ENCODE measurements around the gene COL27A1.

Gene COL27A1

GRCh38 chr9:114248299-114248707 lies 93.0 kb downstream of the COL27A1 start:
- DNase-seq (ENCODE audit: low read depth, low spot score) = no peak
- TF ChIP-seq YY1 (IDR thresholded peaks at IDR 0.05; ENCODE audit: insufficient read depth, insufficient read length) (no peak), ZNF274 (IDR thresholded peaks at IDR 0.05; ENCODE audit: low read depth, low read length) (no peak), SUZ12 (IDR thresholded peaks at IDR 0.05; ENCODE audit: extremely low read depth, insufficient read depth, insufficient read length) (no peak)
- H3K4me3 ChIP-seq (ENCODE audit: insufficient read length, low read depth) = no peak overlapping the region
- H3K27me3 ChIP-seq (ENCODE audit: insufficient read depth, insufficient read length) = no peaks in the 10 kb centered on the region
- no peak overlapping the region for H3K9ac ChIP-seq (ENCODE audit: insufficient read length, low read depth)
- peaks cover 4% of the 10 kb centered on the region for H3K4me1 ChIP-seq (ENCODE audit: insufficient read depth, insufficient read length)
- H3K9me3 ChIP-seq (ENCODE audit: insufficient read depth, low read length) = no peaks in the 10 kb centered on the region
- H3K36me3 ChIP-seq (ENCODE audit: insufficient read depth, insufficient read length, low read length) = peaks cover 75% of the 10 kb centered on the region

- Histone ChIP-seq H3K36me3 (ENCODE audit: insufficient read depth, insufficient read length, low read length) (peaks cover 80% of the 10 kb centered on the region), H3K4me3 (ENCODE audit: insufficient read length, low read depth) (no peak overlapping the region), H3K9ac (ENCODE audit: insufficient read length, low read depth) (no peak overlapping the region)
These were observed 94.3 kb downstream of the COL27A1 start for GRCh38 chr9:114249424-114250234.

GRCh38 chr9:114250235-114250568 lies 94.9 kb downstream of the COL27A1 start:
- TF ChIP-seq YY1 (IDR thresholded peaks at IDR 0.05; ENCODE audit: insufficient read depth, insufficient read length) (no peak), ZNF274 (IDR thresholded peaks at IDR 0.05; ENCODE audit: low read depth, low read length) (no peak), SUZ12 (IDR thresholded peaks at IDR 0.05; ENCODE audit: extremely low read depth, insufficient read depth, insufficient read length) (no peak)
- H3K27me3 ChIP-seq (ENCODE audit: insufficient read depth, insufficient read length) = no peaks in the 10 kb centered on the region
- H3K36me3 ChIP-seq (ENCODE audit: insufficient read depth, insufficient read length, low read length) = peaks cover 82% of the 10 kb centered on the region
- H3K9ac ChIP-seq (ENCODE audit: insufficient read length, low read depth) = no peak overlapping the region
- DNase-seq (ENCODE audit: low read depth, low spot score) = no peak
- H3K4me1 ChIP-seq (ENCODE audit: insufficient read depth, insufficient read length) = peaks cover 4% of the 10 kb centered on the region
- no peaks in the 10 kb centered on the region for H3K9me3 ChIP-seq (ENCODE audit: insufficient read depth, low read length)
- H3K4me3 ChIP-seq (ENCODE audit: insufficient read length, low read depth) = no peak overlapping the region

More at GRCh38 chr9:114249424-114250234, 94.3 kb downstream of the COL27A1 start:
- no peaks in the 10 kb centered on the region for H3K27me3 ChIP-seq (ENCODE audit: insufficient read depth, insufficient read length)
- H3K4me1 ChIP-seq (ENCODE audit: insufficient read depth, insufficient read length) = peaks cover 4% of the 10 kb centered on the region
- no peak for TF ChIP-seq ZNF274 (IDR thresholded peaks at IDR 0.05; ENCODE audit: low read depth, low read length)
- TF ChIP-seq SUZ12 (IDR thresholded peaks at IDR 0.05; ENCODE audit: extremely low read depth, insufficient read depth, insufficient read length) = no peak
- no peak for TF ChIP-seq YY1 (IDR thresholded peaks at IDR 0.05; ENCODE audit: insufficient read depth, insufficient read length)
- H3K9me3 ChIP-seq (ENCODE audit: insufficient read depth, low read length) = no peaks in the 10 kb centered on the region
- DNase-seq (ENCODE audit: low read depth, low spot score) = no peak

- Histone ChIP-seq H3K27me3 (ENCODE audit: insufficient read depth, insufficient read length) (no peaks in the 10 kb centered on the region), H3K4me1 (ENCODE audit: insufficient read depth, insufficient read length) (peaks cover 4% of the 10 kb centered on the region), H3K4me3 (ENCODE audit: insufficient read length, low read depth) (no peak overlapping the region), H3K36me3 (ENCODE audit: insufficient read depth, insufficient read length, low read length) (peaks cover 82% of the 10 kb centered on the region), H3K9ac (ENCODE audit: insufficient read length, low read depth) (no peak overlapping the region), H3K9me3 (ENCODE audit: insufficient read depth, low read length) (no peaks in the 10 kb centered on the region)
- no peak for DNase-seq (ENCODE audit: low read depth, low spot score)
- TF ChIP-seq SUZ12 (IDR thresholded peaks at IDR 0.05; ENCODE audit: extremely low read depth, insufficient read depth, insufficient read length) = no peak
- no peak for TF ChIP-seq ZNF274 (IDR thresholded peaks at IDR 0.05; ENCODE audit: low read depth, low read length)
- TF ChIP-seq YY1 (IDR thresholded peaks at IDR 0.05; ENCODE audit: insufficient read depth, insufficient read length) = no peak
These were observed 95.3 kb downstream of the COL27A1 start for GRCh38 chr9:114250648-114251047.

DNA sequence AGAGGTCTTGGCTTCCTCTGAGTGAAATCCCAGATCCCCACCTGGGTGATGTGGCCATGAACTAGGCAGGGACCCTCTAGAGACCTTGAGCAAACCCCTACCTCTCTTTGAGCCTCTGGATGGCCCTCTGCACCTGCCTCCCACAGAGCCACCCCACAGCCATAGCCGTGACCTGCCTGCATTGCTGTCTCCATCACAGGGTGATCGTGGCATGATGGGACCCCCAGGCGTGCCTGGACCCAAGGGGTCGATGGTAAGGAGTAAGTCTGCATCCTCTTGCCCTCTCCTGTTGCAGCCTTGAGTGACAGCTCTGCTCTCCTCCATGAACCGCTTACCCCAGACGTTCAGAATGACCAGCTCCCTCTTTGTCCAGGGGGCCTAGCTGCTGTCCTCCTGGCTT lies 97.1 kb downstream of the COL27A1 start:
- Histone ChIP-seq H3K4me1 (ENCODE audit: insufficient read depth, insufficient read length) (no peaks in the 10 kb centered on the region), H3K9ac (ENCODE audit: insufficient read length, low read depth) (no peak overlapping the region), H3K9me3 (ENCODE audit: insufficient read depth, low read length) (no peaks in the 10 kb centered on the region), H3K4me3 (ENCODE audit: insufficient read length, low read depth) (no peak overlapping the region), H3K27me3 (ENCODE audit: insufficient read depth, insufficient read length) (no peaks in the 10 kb centered on the region), H3K36me3 (ENCODE audit: insufficient read depth, insufficient read length, low read length) (peaks cover 73% of the 10 kb centered on the region)
- no peak for DNase-seq (ENCODE audit: low read depth, low spot score)
- no peak for TF ChIP-seq ZNF274 (IDR thresholded peaks at IDR 0.05; ENCODE audit: low read depth, low read length)
- TF ChIP-seq SUZ12 (IDR thresholded peaks at IDR 0.05; ENCODE audit: extremely low read depth, insufficient read depth, insufficient read length) = no peak
- TF ChIP-seq YY1 (IDR thresholded peaks at IDR 0.05; ENCODE audit: insufficient read depth, insufficient read length) = no peak

- no peak for DNase-seq (ENCODE audit: low read depth, low spot score)
- H3K9me3 ChIP-seq (ENCODE audit: insufficient read depth, low read length) = no peaks in the 10 kb centered on the region
- peaks cover 65% of the 10 kb centered on the region for H3K36me3 ChIP-seq (ENCODE audit: insufficient read depth, insufficient read length, low read length)
- H3K27me3 ChIP-seq (ENCODE audit: insufficient read depth, insufficient read length) = no peaks in the 10 kb centered on the region
- no peak overlapping the region for H3K9ac ChIP-seq (ENCODE audit: insufficient read length, low read depth)
- no peak overlapping the region for H3K4me3 ChIP-seq (ENCODE audit: insufficient read length, low read depth)
- H3K4me1 ChIP-seq (ENCODE audit: insufficient read depth, insufficient read length) = peaks cover 8% of the 10 kb centered on the region
- TF ChIP-seq SUZ12 (IDR thresholded peaks at IDR 0.05; ENCODE audit: extremely low read depth, insufficient read depth, insufficient read length) = no peak
These were observed 101.5 kb downstream of the COL27A1 start for GRCh38 chr9:114256827-114257328.

DNA sequence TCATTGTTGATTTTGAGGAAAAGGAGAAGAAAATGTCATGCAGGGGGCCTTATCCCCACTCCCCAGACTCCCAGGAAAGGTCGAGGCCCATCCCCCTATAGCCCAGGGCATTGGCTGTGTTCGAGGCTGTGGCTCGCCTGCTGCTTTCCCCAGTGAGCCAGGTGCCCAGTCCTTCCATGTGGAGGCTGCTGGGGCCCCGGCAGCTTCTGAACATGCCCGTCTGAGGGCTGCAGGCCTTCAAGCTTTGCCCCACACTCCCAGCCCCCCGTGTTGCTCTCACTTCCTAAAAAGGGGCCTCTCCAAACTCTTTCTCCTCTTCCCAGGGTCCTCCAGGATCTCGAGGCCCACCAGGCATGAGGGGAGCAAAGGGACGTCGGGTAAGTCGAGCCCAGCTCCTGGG lies 102.9 kb downstream of the COL27A1 start:
- H3K36me3 ChIP-seq (ENCODE audit: insufficient read depth, insufficient read length, low read length) = peaks cover 62% of the 10 kb centered on the region
- no peaks in the 10 kb centered on the region for H3K27me3 ChIP-seq (ENCODE audit: insufficient read depth, insufficient read length)
- no peak for DNase-seq (ENCODE audit: low read depth, low spot score)
- H3K4me3 ChIP-seq (ENCODE audit: insufficient read length, low read depth) = no peak overlapping the region
- TF ChIP-seq SUZ12 (IDR thresholded peaks at IDR 0.05; ENCODE audit: extremely low read depth, insufficient read depth, insufficient read length) = no peak
- TF ChIP-seq YY1 (IDR thresholded peaks at IDR 0.05; ENCODE audit: insufficient read depth, insufficient read length) = no peak
- TF ChIP-seq ZNF274 (IDR thresholded peaks at IDR 0.05; ENCODE audit: low read depth, low read length) = no peak
- H3K4me1 ChIP-seq (ENCODE audit: insufficient read depth, insufficient read length) = peaks cover 9% of the 10 kb centered on the region
- no peak overlapping the region for H3K9ac ChIP-seq (ENCODE audit: insufficient read length, low read depth)
- H3K9me3 ChIP-seq (ENCODE audit: insufficient read depth, low read length) = no peaks in the 10 kb centered on the region

Data from NT2/D1 (cell line).